SK-N-SH (cell line): Measurements from ENCODE around the gene BCL11A.

ENCODE experiments used
- CTCF ChIP-seq: fragments of 200-600 bp; sonication (generic); IDR thresholded peaks from 2 replicates; pipeline ENCODE4 v1.6.1; 2017; ENCODE audit warnings: antibody characterized with exemption, mild to moderate bottlenecking, moderate library complexity
- EZH2phosphoT487 ChIP-seq: fragments of 200-600 bp; sonication (generic); IDR thresholded peaks from 2 replicates; pipeline ENCODE4 v1.6.1; 2017; ENCODE audit warnings: low read depth, mixed run types, mild to moderate bottlenecking, antibody characterized with exemption, moderate library complexity, borderline replicate concordance
- MAX ChIP-seq: IDR thresholded peaks from 2 replicates; pipeline ENCODE4 v1.4.0; 2012; ENCODE audit warnings: low read depth
- POLR2AphosphoS5 ChIP-seq: IDR thresholded peaks from 2 replicates; pipeline ENCODE4 v1.6.1; 2012; ENCODE audit warnings: low read depth, low read length

DNA sequence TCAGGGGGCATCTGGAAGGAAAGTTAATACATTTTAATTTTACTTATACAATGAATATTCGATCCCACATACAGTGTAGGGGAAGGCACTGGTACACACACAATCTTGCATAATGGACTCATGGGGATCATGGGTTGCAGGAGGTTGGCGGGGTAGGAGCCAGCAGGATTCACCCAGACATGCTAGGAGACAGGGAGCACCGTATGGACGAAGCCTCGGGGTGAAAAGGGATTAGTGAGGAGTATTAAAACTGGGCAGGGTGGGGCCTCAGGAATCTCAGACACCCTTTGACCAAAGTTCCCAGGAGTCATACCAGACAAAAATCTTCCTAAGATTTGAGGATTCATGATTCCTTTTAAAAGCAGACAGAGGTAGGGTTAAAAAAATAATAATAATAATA, 140.8 kb downstream of the BCL11A start:
- TF ChIP-seq CTCF, result no peak
- no peak for TF ChIP-seq EZH2phosphoT487
- TF ChIP-seq MAX, result no peak
- TF ChIP-seq POLR2AphosphoS5, result no peak
